Measurements from ENCODE around the gene C6orf62.

DNA sequence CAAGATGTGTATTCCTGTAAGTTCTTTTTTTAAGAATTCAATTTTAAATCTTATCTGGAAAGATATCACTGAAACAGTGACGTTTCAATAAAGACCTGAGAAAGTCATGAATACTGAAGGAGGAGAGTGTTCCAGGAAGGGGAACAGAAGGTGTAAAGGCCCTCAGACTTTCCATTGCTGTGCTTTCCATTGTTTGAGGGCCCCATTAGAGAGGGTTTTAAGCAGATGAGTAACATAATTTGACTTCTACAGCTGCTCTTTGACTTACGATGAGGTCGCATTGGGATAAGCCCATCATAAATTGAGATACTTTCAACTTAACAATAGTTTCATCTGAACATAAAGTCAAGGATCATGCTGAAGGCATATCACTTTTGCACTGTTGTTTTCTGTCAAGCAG lies 27.4 kb downstream of the C6orf62 start:
- TF ChIP-seq ZNF658 (tag by site-specific recombination; IDR thresholded peaks at IDR 0.05) (no peak), SETDB1 (IDR thresholded peaks at IDR 0.05; ENCODE audit: insufficient read length, low read length) (no peak), ZBTB20 (tag by site-specific recombination; IDR thresholded peaks at IDR 0.05) (no peak), GLI4 (tag by site-specific recombination; IDR thresholded peaks at IDR 0.05) (no peak), ZNF707 (tag by site-specific recombination; IDR thresholded peaks at IDR 0.05) (no peak), ZNF10 (tag by site-specific recombination; IDR thresholded peaks at IDR 0.05) (no peak), SCRT2 (tag by site-specific recombination; IDR thresholded peaks at IDR 0.05) (no peak), ZNF670 (tag by site-specific recombination; IDR thresholded peaks at IDR 0.05; ENCODE audit: low read depth) (no peak)
- TF ChIP-seq, protein P1, sequence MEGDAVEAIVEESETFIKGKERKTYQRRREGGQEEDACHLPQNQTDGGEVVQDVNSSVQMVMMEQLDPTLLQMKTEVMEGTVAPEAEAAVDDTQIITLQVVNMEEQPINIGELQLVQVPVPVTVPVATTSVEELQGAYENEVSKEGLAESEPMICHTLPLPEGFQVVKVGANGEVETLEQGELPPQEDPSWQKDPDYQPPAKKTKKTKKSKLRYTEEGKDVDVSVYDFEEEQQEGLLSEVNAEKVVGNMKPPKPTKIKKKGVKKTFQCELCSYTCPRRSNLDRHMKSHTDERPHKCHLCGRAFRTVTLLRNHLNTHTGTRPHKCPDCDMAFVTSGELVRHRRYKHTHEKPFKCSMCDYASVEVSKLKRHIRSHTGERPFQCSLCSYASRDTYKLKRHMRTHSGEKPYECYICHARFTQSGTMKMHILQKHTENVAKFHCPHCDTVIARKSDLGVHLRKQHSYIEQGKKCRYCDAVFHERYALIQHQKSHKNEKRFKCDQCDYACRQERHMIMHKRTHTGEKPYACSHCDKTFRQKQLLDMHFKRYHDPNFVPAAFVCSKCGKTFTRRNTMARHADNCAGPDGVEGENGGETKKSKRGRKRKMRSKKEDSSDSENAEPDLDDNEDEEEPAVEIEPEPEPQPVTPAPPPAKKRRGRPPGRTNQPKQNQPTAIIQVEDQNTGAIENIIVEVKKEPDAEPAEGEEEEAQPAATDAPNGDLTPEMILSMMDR (tag by site-specific recombination; IDR thresholded peaks at IDR 0.05): no peak
- TF ChIP-seq, protein P2, sequence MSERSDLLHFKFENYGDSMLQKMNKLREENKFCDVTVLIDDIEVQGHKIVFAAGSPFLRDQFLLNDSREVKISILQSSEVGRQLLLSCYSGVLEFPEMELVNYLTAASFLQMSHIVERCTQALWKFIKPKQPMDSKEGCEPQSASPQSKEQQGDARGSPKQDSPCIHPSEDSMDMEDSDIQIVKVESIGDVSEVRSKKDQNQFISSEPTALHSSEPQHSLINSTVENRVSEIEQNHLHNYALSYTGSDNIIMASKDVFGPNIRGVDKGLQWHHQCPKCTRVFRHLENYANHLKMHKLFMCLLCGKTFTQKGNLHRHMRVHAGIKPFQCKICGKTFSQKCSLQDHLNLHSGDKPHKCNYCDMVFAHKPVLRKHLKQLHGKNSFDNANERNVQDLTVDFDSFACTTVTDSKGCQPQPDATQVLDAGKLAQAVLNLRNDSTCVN (tag by site-specific recombination; optimal IDR thresholded peaks at IDR 0.05): no peak
- TF ChIP-seq, protein P3, sequence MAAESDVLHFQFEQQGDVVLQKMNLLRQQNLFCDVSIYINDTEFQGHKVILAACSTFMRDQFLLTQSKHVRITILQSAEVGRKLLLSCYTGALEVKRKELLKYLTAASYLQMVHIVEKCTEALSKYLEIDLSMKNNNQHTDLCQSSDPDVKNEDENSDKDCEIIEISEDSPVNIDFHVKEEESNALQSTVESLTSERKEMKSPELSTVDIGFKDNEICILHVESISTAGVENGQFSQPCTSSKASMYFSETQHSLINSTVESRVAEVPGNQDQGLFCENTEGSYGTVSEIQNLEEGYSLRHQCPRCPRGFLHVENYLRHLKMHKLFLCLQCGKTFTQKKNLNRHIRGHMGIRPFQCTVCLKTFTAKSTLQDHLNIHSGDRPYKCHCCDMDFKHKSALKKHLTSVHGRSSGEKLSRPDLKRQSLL (tag by site-specific recombination; IDR thresholded peaks at IDR 0.05): no peak

All from HEK293 (cell line).